ENCODE results near the gene C3orf33. TPM values are rescaled to one million over a fixed set of nuclear protein-coding genes. Genes with fewer than 3 reads are reported as not detected.

C3orf33 gene
- total and polyA plus RNA-seq, 9 of the 15 experiments (the other 6 are each of a cell fraction or from before 2014, with no cell fraction given), result 4.1 to 10.2 (median 6.0) TPM

- Histone ChIP-seq H3K36me3 (ENCODE audit: control insufficient read depth, insufficient read depth, low read length) (no peaks in the 10 kb centered on the region), H3K79me2 (ENCODE audit: control insufficient read depth, insufficient read depth, low read length) (no peaks in the 10 kb centered on the region), H3K27ac (ENCODE audit: extremely low read depth, low read depth, low read length) (no peak overlapping the region), H4K20me1 (replicated peaks; ENCODE audit: control insufficient read depth, insufficient read depth, low read length) (no peaks in the 10 kb centered on the region), H3K4me2 (ENCODE audit: insufficient read depth, low read length) (no peak overlapping the region), H3K27me3 (ENCODE audit: control insufficient read depth in 2 of 2, insufficient read depth in 2 of 2, low read length in 2 of 2) (no peaks in the 10 kb centered on the region; a peak in 1 of 5 replicates), H3K9me3 (replicated peaks; ENCODE audit: control insufficient read depth, insufficient read depth, low read depth, low read length) (no peaks in the 10 kb centered on the region), H3K4me3 (no peak overlapping the region), H3K9ac (ENCODE audit: insufficient read depth in 1 of 2, low read depth in 2 of 2, low read length in 2 of 2) (no peak overlapping the region), H3K9me1 (ENCODE audit: control insufficient read depth, insufficient read depth, low read length) (no peaks in the 10 kb centered on the region), H3K4me1 (replicated peaks in 1 of 2; ENCODE audit: control insufficient read depth in 2 of 2, insufficient read depth in 2 of 2, low read length in 2 of 2) (peaks cover 7 to 17% of the 10 kb centered on the region in 2 experiments; a peak in 4 of 5 replicates), H2AFZ (ENCODE audit: low read depth, low read length) (no peak overlapping the region)
- in situ Hi-C loops (cut with MboI), result no loop called here
- FAIRE-seq (no peak), ATAC-seq (no peak), DNase-seq (ENCODE audit: extremely low read depth in 1 of 4, low spot score in 3 of 4) (no peak)
- intact Hi-C loops (cut with micrococcal nuclease), result no loop called here
- 31% methylated on average over 3 of the region's 3 CpGs for WGBS (ENCODE audit: insufficient coverage, low coverage, missing lambda C conversion rate)
- no peak for TF ChIP-seq ARID3B (CRISPR knock-in tag; IDR thresholded peaks at IDR 0.05; ENCODE audit: borderline replicate concordance)
- no peak for TF ChIP-seq GABPB1 (CRISPR knock-in tag; IDR thresholded peaks at IDR 0.05)
- no peak for TF ChIP-seq ZNF668 (CRISPR knock-in tag; IDR thresholded peaks at IDR 0.05)
- TF ChIP-seq FOXJ3 (CRISPR knock-in tag; IDR thresholded peaks at IDR 0.05), result no peak
- BruUV-seq (replicated peaks), result no TSS peak
- ChIA-PET POLR2A (interaction anchor here (1.0 kb wide), 1 partner anchor 20 kb away, joined by 3 read pairs; no protein-coding TSS in a partner anchor), CTCF (ENCODE audit: low intra/inter-chr PET ratio) (no interaction called here)
Observed at GRCh38 chr3:155747946-155748290, 58.2 kb downstream of the C3orf33 start.
